ENCODE data around the gene UFC1. TPM values are rescaled to one million over a fixed set of nuclear protein-coding genes. Genes with fewer than 3 reads are reported as not detected.

The UFC1 gene
- polyA plus RNA-seq, 5 donors = 147 to 175 (median 155) TPM

DNA sequence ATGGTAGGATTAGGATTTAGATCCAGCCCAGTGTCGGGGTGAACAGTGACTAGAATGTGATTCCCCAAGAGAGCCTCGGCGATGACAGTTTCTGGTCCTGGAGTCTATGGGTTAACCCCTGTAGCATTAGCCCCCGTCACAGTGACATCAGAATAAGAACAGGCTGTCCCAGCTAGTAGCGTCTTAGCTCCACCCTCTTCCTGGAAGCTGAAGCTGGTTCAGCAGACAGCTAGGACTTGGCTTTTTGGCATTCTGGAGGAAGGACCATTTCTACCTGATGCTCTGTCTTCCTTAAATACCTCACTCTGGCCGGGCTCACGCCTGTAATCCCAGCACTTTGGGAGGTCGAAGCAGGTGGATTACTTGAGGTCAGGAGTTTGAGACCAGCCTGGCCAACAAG lies 53.4 kb downstream of the UFC1 start:
- DNase-seq = no peak

Other genes with a start within 250 kb of the UFC1 start
- under 1 TPM in 1 of 5 donors, not detected in 4; 0.22 TPM for gene ITLN2, start 199.2 kb upstream of the UFC1 start, polyA plus RNA-seq (ENCODE audit: insufficient read depth in 1 of 5, insufficient read length in 5 of 5, low replicate concordance in 1 of 5)
- 100 to 1,000 TPM in 1 of 5 donors, 10 to 100 TPM in 4; 76.0 to 110 (median 86.2) TPM for gene F11R, start 132.8 kb upstream of the UFC1 start, polyA plus RNA-seq (ENCODE audit: insufficient read depth in 1 of 5, insufficient read length in 5 of 5, low replicate concordance in 1 of 5)
- 10 to 100 TPM; 32.7 to 51.5 (median 49.5) TPM for gene TSTD1, start 115.0 kb upstream of the UFC1 start, polyA plus RNA-seq (ENCODE audit: insufficient read depth in 1 of 5, insufficient read length in 5 of 5, low replicate concordance in 1 of 5)
- 10 to 100 TPM; 63.8 to 67.7 (median 64.3) TPM for gene USF1, start 108.0 kb upstream of the UFC1 start, polyA plus RNA-seq (ENCODE audit: insufficient read depth in 1 of 5, insufficient read length in 5 of 5, low replicate concordance in 1 of 5)
- gene ARHGAP30, start 84.1 kb upstream of the UFC1 start, polyA plus RNA-seq (ENCODE audit: insufficient read depth in 1 of 5, insufficient read length in 5 of 5, low replicate concordance in 1 of 5) = 1 to 10 TPM; 2.8 to 4.7 (median 3.9) TPM
- 10 to 100 TPM in 2 of 5 donors, 1 to 10 TPM in 3; 7.3 to 11.9 (median 9.1) TPM for gene NECTIN4, start 64.4 kb upstream of the UFC1 start, polyA plus RNA-seq (ENCODE audit: insufficient read depth in 1 of 5, insufficient read length in 5 of 5, low replicate concordance in 1 of 5)
- 1 to 10 TPM; 3.8 to 8.0 (median 5.2) TPM for gene KLHDC9, start 55.6 kb upstream of the UFC1 start, polyA plus RNA-seq (ENCODE audit: insufficient read depth in 1 of 5, insufficient read length in 5 of 5, low replicate concordance in 1 of 5)
- gene PFDN2, start 35.9 kb upstream of the UFC1 start, polyA plus RNA-seq (ENCODE audit: insufficient read depth in 1 of 5, insufficient read length in 5 of 5, low replicate concordance in 1 of 5) = 10 to 100 TPM; 51.4 to 67.6 (median 53.5) TPM
- gene NIT1, start 35.9 kb upstream of the UFC1 start, polyA plus RNA-seq (ENCODE audit: insufficient read depth in 1 of 5, insufficient read length in 5 of 5, low replicate concordance in 1 of 5) = 10 to 100 TPM; 40.9 to 46.1 (median 42.5) TPM
- gene DEDD, start 21.3 kb upstream of the UFC1 start, polyA plus RNA-seq (ENCODE audit: insufficient read depth in 1 of 5, insufficient read length in 5 of 5, low replicate concordance in 1 of 5) = 10 to 100 TPM; 49.2 to 56.6 (median 50.4) TPM
- gene USP21, start 5.5 kb downstream of the UFC1 start, polyA plus RNA-seq (ENCODE audit: insufficient read depth in 1 of 5, insufficient read length in 5 of 5, low replicate concordance in 1 of 5) = 10 to 100 TPM; 42.7 to 56.3 (median 49.4) TPM
- gene PPOX, start 12.4 kb downstream of the UFC1 start, polyA plus RNA-seq (ENCODE audit: insufficient read depth in 1 of 5, insufficient read length in 5 of 5, low replicate concordance in 1 of 5) = 10 to 100 TPM; 39.9 to 59.3 (median 45.1) TPM
- 10 to 100 TPM; 31.7 to 48.1 (median 41.5) TPM for gene B4GALT3, start 23.5 kb downstream of the UFC1 start, polyA plus RNA-seq (ENCODE audit: insufficient read depth in 1 of 5, insufficient read length in 5 of 5, low replicate concordance in 1 of 5)
- 1 to 10 TPM; 1.8 to 2.8 (median 2.2) TPM for gene ADAMTS4, start 45.1 kb downstream of the UFC1 start, polyA plus RNA-seq (ENCODE audit: insufficient read depth in 1 of 5, insufficient read length in 5 of 5, low replicate concordance in 1 of 5)
- gene NDUFS2, start 48.4 kb downstream of the UFC1 start, polyA plus RNA-seq (ENCODE audit: insufficient read depth in 1 of 5, insufficient read length in 5 of 5, low replicate concordance in 1 of 5) = 100 to 1,000 TPM; 146 to 165 (median 156) TPM
- 10 to 100 TPM; 14.3 to 23.8 (median 18.1) TPM for gene FCER1G, start 61.3 kb downstream of the UFC1 start, polyA plus RNA-seq (ENCODE audit: insufficient read depth in 1 of 5, insufficient read length in 5 of 5, low replicate concordance in 1 of 5)
- 10 to 100 TPM in 1 of 5 donors, not detected in 4; 59.7 TPM for gene APOA2, start 69.7 kb downstream of the UFC1 start, polyA plus RNA-seq (ENCODE audit: insufficient read depth in 1 of 5, insufficient read length in 5 of 5, low replicate concordance in 1 of 5)
- gene TOMM40L, start 72.1 kb downstream of the UFC1 start, polyA plus RNA-seq (ENCODE audit: insufficient read depth in 1 of 5, insufficient read length in 5 of 5, low replicate concordance in 1 of 5) = 10 to 100 TPM; 10.1 to 12.4 (median 11.6) TPM
- under 1 TPM; 0.51 to 0.99 (median 0.88) TPM for gene NR1I3, start 84.2 kb downstream of the UFC1 start, polyA plus RNA-seq (ENCODE audit: insufficient read depth in 1 of 5, insufficient read length in 5 of 5, low replicate concordance in 1 of 5)
- 1 to 10 TPM in 2 of 5 donors, under 1 TPM in 3; 0.68 to 1.4 (median 0.91) TPM for gene PCP4L1, start 104.8 kb downstream of the UFC1 start, polyA plus RNA-seq (ENCODE audit: insufficient read depth in 1 of 5, insufficient read length in 5 of 5, low replicate concordance in 1 of 5)
- gene MPZ, start 156.0 kb downstream of the UFC1 start, polyA plus RNA-seq (ENCODE audit: insufficient read depth in 1 of 5, insufficient read length in 5 of 5, low replicate concordance in 1 of 5) = 1 to 10 TPM; 2.6 to 4.7 (median 3.2) TPM
- gene SDHC, start 160.4 kb downstream of the UFC1 start, polyA plus RNA-seq (ENCODE audit: insufficient read depth in 1 of 5, insufficient read length in 5 of 5, low replicate concordance in 1 of 5) = 100 to 1,000 TPM; 161 to 204 (median 179) TPM
- gene CFAP126, start 213.9 kb downstream of the UFC1 start, polyA plus RNA-seq (ENCODE audit: insufficient read depth in 1 of 5, insufficient read length in 5 of 5, low replicate concordance in 1 of 5) = 10 to 100 TPM in 3 of 5 donors, 1 to 10 TPM in 2; 4.5 to 20.0 (median 14.6) TPM

Measured in right lung (tissue), 5 donors.